T1000 (cell line): Measurements from ENCODE around the gene TAPBPL.
A peak's percentile ranks its signal among the peaks of the same experiment; 100 is the strongest.
"Not testable (repeated sequence)": the region's sequence is repeated elsewhere in the genome, so short reads cannot be mapped to it uniquely, and the experiment has no call there.

Source experiments
- DNase-seq: peaks from one replicate; lab custom pipeline; 2025; ENCODE audit warnings: mixed read lengths; lab: John Stamatoyannopoulos, UW

Gene TAPBPL

DNA sequence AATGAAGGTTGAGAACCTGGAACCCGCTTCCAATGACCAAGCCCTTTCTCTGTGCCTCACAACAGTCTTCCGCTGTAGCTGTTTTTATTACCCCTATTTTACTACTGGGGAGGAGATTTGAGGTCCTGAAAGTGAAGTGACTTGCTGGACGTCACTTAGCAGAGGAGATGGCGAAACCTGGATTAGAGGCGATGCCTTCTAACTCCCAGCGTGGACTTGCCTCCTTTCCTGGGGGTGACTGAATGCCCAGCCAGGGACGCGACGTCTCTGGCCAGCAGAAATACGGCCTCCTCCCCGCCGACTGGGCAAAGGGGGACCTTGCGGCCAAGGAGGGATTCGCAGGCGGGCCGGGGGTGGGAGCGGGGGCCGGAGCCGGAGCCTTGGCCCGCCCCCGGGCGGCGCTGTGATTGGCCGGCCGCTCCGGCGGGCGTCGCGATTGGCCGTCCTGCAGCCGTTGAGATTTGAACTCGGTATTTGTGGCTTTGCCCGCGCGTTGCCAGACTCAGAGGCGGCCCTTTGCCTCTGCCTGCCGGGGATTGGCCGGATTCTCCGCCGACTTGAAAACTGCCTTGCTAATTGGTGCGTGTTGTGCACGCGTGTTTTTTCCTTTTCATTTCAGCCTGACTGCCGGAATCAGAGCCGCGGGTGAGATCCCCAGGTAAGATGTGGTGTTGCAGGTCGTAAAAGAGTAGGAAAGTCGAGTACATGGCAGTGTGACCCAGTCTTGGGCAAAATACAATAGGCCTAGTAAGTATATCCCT lies 41.8 kb downstream of the TAPBPL start, which contains the start of gene NCAPD2:
Gene NCAPD2, plus strand, starts transcription at position 606 of the 761 bp plus-strand sequence. CDS start 997 bp downstream, outside the sequence.
- peak; percentile 89 for DNase-seq

DNA sequence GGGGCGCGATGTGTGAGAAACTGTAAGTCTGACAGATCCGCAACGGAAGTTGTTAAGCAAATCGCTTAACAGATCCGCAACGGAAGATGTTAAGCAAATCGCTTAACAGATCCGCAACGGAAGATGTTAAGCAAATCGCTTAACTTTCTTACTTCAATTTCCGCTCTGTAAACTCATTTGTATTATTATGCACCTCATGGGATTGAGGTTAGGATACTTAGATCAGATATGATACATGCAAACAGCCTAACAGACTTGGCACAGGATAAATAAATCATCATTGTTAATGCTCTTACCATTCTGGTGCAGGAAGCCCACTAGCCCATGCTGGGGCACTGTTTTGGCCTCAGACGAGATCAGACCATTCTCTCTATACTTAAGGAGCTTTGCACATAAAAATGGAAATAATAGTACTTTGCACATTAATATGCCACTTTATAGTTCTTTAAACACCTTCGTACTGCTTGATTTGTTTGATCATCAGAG lies 42.5 kb downstream of the TAPBPL start:
- DNase-seq, result no peak

- DNase-seq, result no peak
Measured at GRCh38 chr12:6494968-6495367, 43.1 kb downstream of the TAPBPL start.

DNA sequence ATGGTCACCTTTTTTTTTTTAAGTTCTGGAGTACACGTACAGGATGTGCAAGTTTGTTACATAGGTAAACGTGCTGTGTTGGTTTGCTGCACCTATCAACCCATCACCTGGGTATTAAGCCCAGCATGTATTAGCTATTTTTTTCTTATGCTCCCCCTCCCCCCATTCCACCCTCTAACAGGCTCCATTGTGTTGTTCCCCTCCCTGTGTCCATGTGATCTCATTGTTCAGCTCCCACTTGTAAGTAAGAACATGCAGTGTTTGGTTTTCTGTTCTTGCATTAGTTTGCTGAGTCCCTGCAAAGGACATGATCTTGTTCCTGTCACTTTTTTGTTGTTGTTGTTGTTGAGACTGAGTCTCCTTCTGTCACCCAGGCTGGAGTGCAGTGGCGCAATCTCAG lies 45.4 kb downstream of the TAPBPL start:
- DNase-seq, result not testable (repeated sequence)

GRCh38 chr12:6500466-6500865 lies 48.6 kb downstream of the TAPBPL start:
- no peak for DNase-seq

DNA sequence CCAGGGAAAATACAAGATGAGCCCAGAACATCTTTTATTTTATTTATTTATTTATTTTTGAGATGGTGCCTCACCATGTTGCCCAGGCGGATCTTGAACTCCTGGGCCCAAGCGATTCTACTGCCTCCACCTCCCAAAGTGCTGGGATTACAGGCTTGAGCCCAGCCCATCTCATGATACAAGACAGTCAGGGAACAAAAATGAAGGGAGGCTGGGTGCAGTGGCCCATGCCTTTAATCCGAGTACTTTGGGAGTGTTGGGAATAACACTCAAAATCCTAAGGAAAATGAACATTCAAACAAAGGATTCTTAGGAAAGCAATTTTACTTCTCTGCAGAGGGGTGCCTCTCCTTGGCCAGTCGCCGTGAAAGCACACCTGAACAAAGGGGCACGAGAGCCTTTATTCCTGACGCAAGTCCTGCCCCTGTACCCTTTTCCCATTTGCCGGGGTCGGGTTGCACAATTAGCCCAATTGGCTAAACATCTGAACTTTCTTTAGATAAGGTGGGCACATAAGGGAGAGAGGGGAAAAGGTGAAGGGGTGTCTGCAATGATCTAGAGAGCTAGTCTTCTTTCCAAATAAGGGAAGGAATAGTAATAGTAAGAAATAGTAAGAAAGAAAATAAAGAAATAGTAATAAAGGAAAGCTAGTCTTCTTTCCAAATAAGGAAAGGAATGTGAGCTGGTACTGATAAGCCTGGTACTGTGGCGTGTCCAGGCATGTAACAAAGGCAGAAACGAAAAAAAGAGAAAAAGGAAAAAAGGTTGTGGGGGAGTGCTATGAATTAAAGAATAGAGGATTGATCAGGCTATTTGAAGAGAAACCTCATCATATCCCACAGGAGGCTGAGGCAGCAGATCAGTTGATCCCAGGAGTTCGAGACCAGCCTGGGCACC lies 55.5 kb downstream of the TAPBPL start:
- DNase-seq, result no peak

GRCh38 chr12:6508087-6508486 lies 56.2 kb downstream of the TAPBPL start:
- no peak for DNase-seq
